Neural crest cell (in vitro differentiated cells): ENCODE results near the gene EID2B. TPM values are rescaled to one million over a fixed set of nuclear protein-coding genes. Genes with fewer than 3 reads are reported as not detected.
A peak's percentile ranks its signal among the peaks of the same experiment; 100 is the strongest.

Experiments used
- DNase-seq: peaks from one replicate; pipeline ENCODE4 v3.0.0; 2021; ENCODE audit warnings: low read depth, mixed read lengths, low spot score
- H3K27ac Mint-ChIP-seq: one replicate; pipeline ENCODE4 v1.8.0; 2021; ENCODE audit warnings: mild to moderate bottlenecking, mixed read lengths; ENCODE audit not compliant: unreplicated experiment
- H3K27me3 Mint-ChIP-seq: 2 replicates; pipeline ENCODE4 v1.8.0; 2021; ENCODE audit warnings: low read depth, mild to moderate bottlenecking, mixed read lengths
- H3K36me3 Mint-ChIP-seq: 2 replicates; pipeline ENCODE4 v1.8.0; 2021; ENCODE audit warnings: low read depth, mild to moderate bottlenecking, mixed read lengths
- H3K4me1 Mint-ChIP-seq: 2 replicates; pipeline ENCODE4 v1.8.0; 2021; ENCODE audit warnings: mixed read lengths
- H3K4me3 Mint-ChIP-seq: one replicate; pipeline ENCODE4 v1.8.0; 2021; ENCODE audit warnings: mild to moderate bottlenecking, mixed read lengths
- H3K9me3 Mint-ChIP-seq: 2 replicates; pipeline ENCODE4 v1.8.0; 2021; ENCODE audit warnings: mixed read lengths
- total RNA-seq: library from RNA; stranded (reverse); gene quantifications from 2 replicates; pipeline ENCODE4 v1.2.1, GENCODE V29; 2021
- TF ChIP-seq, protein P1 (sequence below): fragments of 200-600 bp; sonication (generic); conservative IDR thresholded peaks from 2 replicates; pipeline ENCODE4 v1.5.0; 2021; ENCODE audit warnings: antibody characterized with exemption, mild to moderate bottlenecking

Gene EID2B
- total RNA-seq, 1 donor from 2014 or later: 7.7 TPM

DNA sequence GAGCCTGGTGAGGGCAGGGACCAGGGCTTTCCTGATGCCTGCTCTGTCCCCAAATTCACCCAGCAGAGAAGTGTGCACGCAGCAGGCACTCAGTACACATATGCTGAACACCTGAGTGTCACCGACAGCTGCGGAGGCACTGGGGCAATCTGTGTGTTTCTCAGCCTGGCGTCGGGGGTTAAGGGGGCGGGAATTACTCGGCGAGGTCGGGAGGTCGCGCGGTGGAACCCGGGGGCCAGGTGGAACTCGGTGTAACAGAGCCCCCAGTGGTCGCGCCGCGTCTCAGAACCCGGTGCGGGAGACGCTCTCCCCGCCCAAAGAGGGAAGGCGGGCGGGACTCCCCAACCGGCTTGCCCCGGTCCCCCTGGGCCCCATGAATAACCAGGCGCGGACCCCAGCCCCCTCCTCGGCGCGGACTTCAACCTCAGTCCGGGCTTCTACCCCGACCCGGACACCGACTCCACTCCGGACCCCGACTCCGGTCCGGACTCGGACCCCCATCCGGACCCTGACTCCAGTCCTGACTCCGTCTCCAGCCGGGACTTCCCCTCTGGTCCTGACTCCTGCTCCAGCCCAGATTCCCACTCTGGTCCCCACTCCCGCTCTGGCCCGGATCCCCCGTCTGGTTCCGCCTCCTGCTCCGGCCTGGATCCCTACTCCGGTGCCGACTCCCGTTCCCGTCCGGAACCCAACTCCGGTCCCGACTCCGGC lies 17.7 kb downstream of the EID2B start, which contains the start of gene SELENOV:
Gene SELENOV, plus strand, starts transcription at position 300 of the 711 bp plus-strand sequence. Its CDS starts 74 bp downstream, at position 374.
- Mint-ChIP-seq H3K27ac (no peak within 1 kb of the TSS), H3K36me3 (no peaks in the 10 kb centered on the region), H3K4me3 (peak within 1 kb of the TSS; percentile 79), H3K4me1 (peaks cover 16% of the 10 kb centered on the region), H3K27me3 (peaks cover 78% of the 10 kb centered on the region), H3K9me3 (no peaks in the 10 kb centered on the region)
- TF ChIP-seq, protein P1, sequence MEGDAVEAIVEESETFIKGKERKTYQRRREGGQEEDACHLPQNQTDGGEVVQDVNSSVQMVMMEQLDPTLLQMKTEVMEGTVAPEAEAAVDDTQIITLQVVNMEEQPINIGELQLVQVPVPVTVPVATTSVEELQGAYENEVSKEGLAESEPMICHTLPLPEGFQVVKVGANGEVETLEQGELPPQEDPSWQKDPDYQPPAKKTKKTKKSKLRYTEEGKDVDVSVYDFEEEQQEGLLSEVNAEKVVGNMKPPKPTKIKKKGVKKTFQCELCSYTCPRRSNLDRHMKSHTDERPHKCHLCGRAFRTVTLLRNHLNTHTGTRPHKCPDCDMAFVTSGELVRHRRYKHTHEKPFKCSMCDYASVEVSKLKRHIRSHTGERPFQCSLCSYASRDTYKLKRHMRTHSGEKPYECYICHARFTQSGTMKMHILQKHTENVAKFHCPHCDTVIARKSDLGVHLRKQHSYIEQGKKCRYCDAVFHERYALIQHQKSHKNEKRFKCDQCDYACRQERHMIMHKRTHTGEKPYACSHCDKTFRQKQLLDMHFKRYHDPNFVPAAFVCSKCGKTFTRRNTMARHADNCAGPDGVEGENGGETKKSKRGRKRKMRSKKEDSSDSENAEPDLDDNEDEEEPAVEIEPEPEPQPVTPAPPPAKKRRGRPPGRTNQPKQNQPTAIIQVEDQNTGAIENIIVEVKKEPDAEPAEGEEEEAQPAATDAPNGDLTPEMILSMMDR: no peak
- DNase-seq: peak; percentile 14

DNA sequence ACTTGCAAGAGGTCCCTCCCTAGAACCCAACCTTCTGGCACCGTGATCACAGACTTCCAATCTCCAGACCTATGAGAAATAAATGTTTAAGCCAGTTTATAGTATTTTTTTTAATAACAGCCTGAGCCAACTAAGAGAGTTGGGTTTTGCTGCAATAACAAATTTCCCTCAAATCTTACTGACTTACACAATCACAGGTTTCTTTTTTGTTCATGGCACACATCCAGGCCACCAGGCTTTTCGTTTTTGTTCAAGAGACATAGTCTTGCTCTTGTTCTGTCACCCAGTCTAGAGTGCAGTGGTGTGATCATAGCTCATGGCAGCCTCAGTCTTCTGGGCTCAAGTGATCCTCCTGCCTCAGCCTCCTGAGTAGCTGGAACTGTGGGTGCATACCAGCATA lies 19.7 kb downstream of the EID2B start:
- Mint-ChIP-seq H3K27me3 (peaks cover 85% of the 10 kb centered on the region), H3K36me3 (no peaks in the 10 kb centered on the region), H3K4me3 (no peak overlapping the region), H3K27ac (no peak overlapping the region), H3K4me1 (peaks cover 12% of the 10 kb centered on the region), H3K9me3 (no peaks in the 10 kb centered on the region)
- DNase-seq: no peak
- TF ChIP-seq, protein P1: no peak

DNA sequence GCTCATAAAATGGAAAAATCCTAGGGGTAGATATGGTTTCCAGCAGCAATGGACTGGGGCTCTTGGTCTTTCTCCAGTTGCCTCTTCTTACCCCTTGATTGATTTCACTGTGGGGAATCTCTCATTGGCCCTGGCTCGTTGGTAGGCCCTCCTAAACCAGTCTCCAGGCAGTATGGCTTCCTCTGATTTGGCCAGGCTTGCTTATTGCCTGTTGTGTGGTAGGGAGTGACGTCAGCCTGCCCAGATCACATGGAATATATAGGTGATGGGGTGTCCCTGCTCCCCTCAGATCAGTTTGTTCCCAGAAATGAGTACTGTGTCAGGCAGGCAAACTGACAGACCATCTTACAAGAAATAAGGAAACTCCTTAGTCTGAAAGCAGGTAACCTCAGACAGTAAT lies 23.4 kb downstream of the EID2B start:
- H3K27me3 Mint-ChIP-seq: peaks cover 84% of the 10 kb centered on the region
- H3K27ac Mint-ChIP-seq: no peak overlapping the region
- H3K36me3 Mint-ChIP-seq: peaks cover 4% of the 10 kb centered on the region
- DNase-seq: no peak
- H3K4me1 Mint-ChIP-seq: peaks cover 12% of the 10 kb centered on the region
- no peak overlapping the region for H3K4me3 Mint-ChIP-seq
- TF ChIP-seq, protein P1: no peak
- H3K9me3 Mint-ChIP-seq: peaks cover 6% of the 10 kb centered on the region

DNA sequence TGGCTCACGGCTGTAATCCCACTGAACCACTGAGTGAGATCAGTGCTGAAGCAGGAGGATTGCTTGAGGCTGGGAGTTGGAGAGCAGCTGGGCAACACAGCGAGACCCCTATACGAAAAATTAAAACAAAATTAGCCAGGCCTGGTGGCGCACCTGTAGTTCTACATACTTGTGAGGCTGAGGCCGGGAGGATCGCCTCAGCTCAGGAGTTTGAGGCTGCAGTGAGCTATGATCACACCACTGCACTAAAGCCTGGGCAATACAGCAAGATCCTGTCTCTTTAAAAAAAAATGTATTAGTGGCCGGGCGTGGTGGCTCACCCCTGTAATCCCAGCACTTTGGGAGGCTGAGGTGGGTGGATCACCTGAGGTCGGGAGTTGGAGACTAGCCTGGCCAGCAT lies 24.0 kb downstream of the EID2B start:
- Mint-ChIP-seq H3K4me3 (no peak overlapping the region), H3K27me3 (peaks cover 84% of the 10 kb centered on the region), H3K9me3 (peaks cover 6% of the 10 kb centered on the region), H3K27ac (no peak overlapping the region), H3K4me1 (peaks cover 12% of the 10 kb centered on the region), H3K36me3 (peaks cover 4% of the 10 kb centered on the region)
- DNase-seq: no peak
- TF ChIP-seq, protein P1: no peak

DNA sequence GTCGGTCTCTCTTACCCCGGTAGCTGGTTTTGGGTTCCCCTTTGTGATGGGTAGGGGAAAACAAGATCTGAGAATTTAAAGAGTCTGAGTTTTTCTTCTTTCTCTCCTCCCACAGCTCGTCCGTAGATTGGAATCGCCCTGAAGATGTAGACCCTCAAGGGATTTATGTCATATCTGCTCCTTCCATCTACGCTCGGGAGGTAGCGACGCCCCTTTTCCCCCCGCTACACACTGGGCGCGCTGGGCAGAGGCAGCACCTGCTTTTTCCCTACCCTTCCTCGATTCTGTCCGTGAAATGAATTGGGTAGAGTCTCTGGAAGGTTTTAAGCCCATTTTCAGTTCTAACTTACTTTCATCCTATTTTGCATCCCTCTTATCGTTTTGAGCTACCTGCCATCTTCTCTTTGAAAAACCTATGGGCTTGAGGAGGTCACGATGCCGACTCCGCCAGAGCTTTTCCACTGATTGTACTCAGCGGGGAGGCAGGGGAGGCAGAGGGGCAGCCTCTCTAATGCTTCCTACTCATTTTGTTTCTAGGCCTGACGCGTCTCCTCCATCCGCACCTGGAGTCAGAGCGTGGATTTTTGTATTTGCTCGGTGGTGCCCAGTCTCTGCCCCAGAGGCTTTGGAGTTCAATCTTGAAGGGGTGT lies 24.8 kb downstream of the EID2B start:
- TF ChIP-seq, protein P1: no peak
- Mint-ChIP-seq H3K27ac (no peak overlapping the region), H3K36me3 (peaks cover 4% of the 10 kb centered on the region), H3K27me3 (peaks cover 84% of the 10 kb centered on the region), H3K9me3 (peaks cover 6% of the 10 kb centered on the region), H3K4me3 (peak overlapping the region; percentile 77), H3K4me1 (peaks cover 12% of the 10 kb centered on the region)
- no peak for DNase-seq
